Suprapubic skin (tissue), 3 donors: ENCODE results near the gene SMARCD1.

ENCODE experiments used
- CTCF ChIP-seq, 2 donors: fragments of 200-600 bp in 1 of 2; fragments of 450-650 bp in 1 of 2; sonication (generic) in 1 of 2; IDR thresholded peaks; one replicate each; pipeline ENCODE4 v1.5.1; 2016 to 2019; ENCODE audit warnings: antibody characterized with exemption in 2 of 2, mild to moderate bottlenecking in 1 of 2, moderate library complexity in 1 of 2
- POLR2AphosphoS5 ChIP-seq, 3 donors: sonication (generic); formaldehyde crosslinking; IDR thresholded peaks; one replicate each; pipeline ENCODE4 v1.6.1; 2017; ENCODE audit warnings: antibody characterized with exemption in 3 of 3

GRCh38 chr12:50069539-50069938, 15.6 kb upstream of the SMARCD1 start:
- no peak for TF ChIP-seq CTCF (IDR thresholded peaks at IDR 0.05)
- no peak for TF ChIP-seq POLR2AphosphoS5 (IDR thresholded peaks at IDR 0.05)
